Activated CD4-positive, alpha-beta T cell treated with anti-CD3 and anti-CD28 coated beads for 36 hours (primary cell): Measurements from ENCODE around the gene EPHB3. TPM values are rescaled to one million over a fixed set of nuclear protein-coding genes. Genes with fewer than 3 reads are reported as not detected.

ENCODE experiments used
- total RNA-seq, 2 experiments: library from RNA; stranded (reverse); gene quantifications; one replicate each; pipeline ENCODE4 v1.2.3, GENCODE V29; 2021

EPHB3 gene
- total RNA-seq, 2 experiments from 2014 or later: not detected

Other genes with a start within 250 kb of the EPHB3 start
- gene EIF4G1, start 247.2 kb upstream of the EPHB3 start, total RNA-seq: 100 to 1,000 TPM; 479 to 556 TPM
- gene FAM131A, start 224.2 kb upstream of the EPHB3 start, total RNA-seq: 1 to 10 TPM; 3.7 to 4.5 TPM
- 1 to 10 TPM; 4.6 to 4.7 TPM for gene CLCN2, start 200.2 kb upstream of the EPHB3 start, total RNA-seq
- gene POLR2H, start 200.1 kb upstream of the EPHB3 start, total RNA-seq: 100 to 1,000 TPM; 130 to 143 TPM
- gene THPO, start 183.6 kb upstream of the EPHB3 start, total RNA-seq: not detected
- under 1 TPM in 1 of 2 experiments, not detected in 1; 0.23 TPM for gene CHRD, start 181.7 kb upstream of the EPHB3 start, total RNA-seq
- gene MAGEF1, start 150.3 kb downstream of the EPHB3 start, total RNA-seq: 10 to 100 TPM; 13.6 to 14.3 TPM